Muscle layer of colon (tissue), 2 donors: Measurements from ENCODE around the gene ADNP.

Experiments
- H3K27ac ChIP-seq: one replicate; pipeline ENCODE4 v1.7.0; 2013; ENCODE audit warnings: low read depth, mild to moderate bottlenecking, low read length, moderate library complexity
- H3K27me3 ChIP-seq, 2 donors: one replicate each; pipeline ENCODE4 v1.7.0; 2013; ENCODE audit warnings: low read length in 2 of 2, mild to moderate bottlenecking in 2 of 2; ENCODE audit not compliant: insufficient read depth in 2 of 2, control insufficient read depth in 1 of 2
- H3K36me3 ChIP-seq: one replicate; pipeline ENCODE4 v1.7.0; 2013; ENCODE audit warnings: mild to moderate bottlenecking, low read length; ENCODE audit not compliant: insufficient read depth
- H3K4me1 ChIP-seq: one replicate; pipeline ENCODE4 v1.7.0; 2013; ENCODE audit warnings: mild to moderate bottlenecking, low read length; ENCODE audit not compliant: insufficient read depth
- H3K4me3 ChIP-seq, 2 donors: one replicate each; pipeline ENCODE4 v1.7.0; 2013; ENCODE audit warnings: low read length in 2 of 2, low read depth in 1 of 2, mild to moderate bottlenecking in 1 of 2, moderate library complexity in 1 of 2
- H3K9ac ChIP-seq: one replicate; pipeline ENCODE4 v1.7.0; 2013; ENCODE audit warnings: low read length
- H3K9me3 ChIP-seq: one replicate; pipeline ENCODE4 v1.7.0; 2013; ENCODE audit warnings: mild to moderate bottlenecking, low read length
- donor health status: abdominal sarcoma.
- donor health status: Adenocarcinoma of cecum.

The ADNP gene

GRCh38 chr20:50958615-50959542 lies 27.6 kb upstream of the ADNP start, which contains the start of gene MOCS3:
MOCS3 (plus strand) TSS chr20:50958818; CDS start chr20:50958843, 25 bp downstream.
- Histone ChIP-seq H3K36me3 (peaks cover 5% of the 10 kb centered on the region), H3K4me1 (peaks cover 27% of the 10 kb centered on the region), H3K27ac (peak within 1 kb of the TSS; percentile 92), H3K4me3 (peak within 1 kb of the TSS; percentile 77 to 87), H3K27me3 (no peaks in the 10 kb centered on the region), H3K9ac (peak within 1 kb of the TSS; percentile 96), H3K9me3 (no peaks in the 10 kb centered on the region)

GRCh38 chr20:50957798-50958614 lies 26.8 kb upstream of the ADNP start, which contains the start of gene DPM1:
DPM1 (minus strand) TSS chr20:50958532; CDS start chr20:50958523, 9 bp downstream.
- Histone ChIP-seq H3K36me3 (peaks cover 5% of the 10 kb centered on the region), H3K27me3 (no peaks in the 10 kb centered on the region), H3K4me1 (peaks cover 27% of the 10 kb centered on the region), H3K9ac (peak within 1 kb of the TSS; percentile 96), H3K27ac (peak within 1 kb of the TSS; percentile 92), H3K9me3 (no peaks in the 10 kb centered on the region), H3K4me3 (peak within 1 kb of the TSS; percentile 77 to 87)

GRCh38 chr20:50957276-50957675 lies 26.0 kb upstream of the ADNP start:
- peaks cover 5% of the 10 kb centered on the region for H3K36me3 ChIP-seq
- H3K27ac ChIP-seq: no peak overlapping the region
- H3K4me3 ChIP-seq: peak overlapping the region; percentile 77 to 87
- H3K4me1 ChIP-seq: peaks cover 27% of the 10 kb centered on the region
- peak overlapping the region; percentile 96 for H3K9ac ChIP-seq
- no peaks in the 10 kb centered on the region for H3K27me3 ChIP-seq
- no peaks in the 10 kb centered on the region for H3K9me3 ChIP-seq

GRCh38 chr20:50953821-50954220 lies 22.6 kb upstream of the ADNP start:
- Histone ChIP-seq H3K9ac (no peak overlapping the region), H3K27me3 (no peaks in the 10 kb centered on the region)

GRCh38 chr20:50953196-50953595 lies 22.0 kb upstream of the ADNP start:
- Histone ChIP-seq H3K36me3 (peaks cover 17% of the 10 kb centered on the region), H3K4me3 (no peak overlapping the region), H3K9me3 (no peaks in the 10 kb centered on the region), H3K27ac (no peak overlapping the region), H3K9ac (no peak overlapping the region), H3K27me3 (no peaks in the 10 kb centered on the region), H3K4me1 (peaks cover 15% of the 10 kb centered on the region)

More at GRCh38 chr20:50953821-50954220, 22.6 kb upstream of the ADNP start:
- Histone ChIP-seq H3K36me3 (peaks cover 13% of the 10 kb centered on the region), H3K4me1 (peaks cover 15% of the 10 kb centered on the region), H3K9me3 (no peaks in the 10 kb centered on the region), H3K4me3 (no peak overlapping the region), H3K27ac (no peak overlapping the region)

GRCh38 chr20:50948132-50948785 lies 17.0 kb upstream of the ADNP start:
- Histone ChIP-seq H3K9ac (no peak overlapping the region), H3K4me1 (no peaks in the 10 kb centered on the region), H3K36me3 (peaks cover 54% of the 10 kb centered on the region), H3K27ac (no peak overlapping the region), H3K9me3 (no peaks in the 10 kb centered on the region), H3K4me3 (no peak overlapping the region), H3K27me3 (no peaks in the 10 kb centered on the region)

GRCh38 chr20:50943069-50943468 lies 11.8 kb upstream of the ADNP start:
- H3K27me3 ChIP-seq: no peaks in the 10 kb centered on the region
- H3K9me3 ChIP-seq: no peaks in the 10 kb centered on the region
- H3K36me3 ChIP-seq: peaks cover 73% of the 10 kb centered on the region
- H3K4me1 ChIP-seq: no peaks in the 10 kb centered on the region
- H3K27ac ChIP-seq: no peak overlapping the region
- H3K4me3 ChIP-seq: no peak overlapping the region
- no peak overlapping the region for H3K9ac ChIP-seq

GRCh38 chr20:50933589-50933988 lies 2.4 kb upstream of the ADNP start:
- peaks cover 17% of the 10 kb centered on the region for H3K36me3 ChIP-seq
- no peak overlapping the region for H3K4me3 ChIP-seq
- H3K9me3 ChIP-seq: no peaks in the 10 kb centered on the region
- H3K27ac ChIP-seq: no peak overlapping the region
- no peaks in the 10 kb centered on the region for H3K27me3 ChIP-seq
- peaks cover 15% of the 10 kb centered on the region for H3K4me1 ChIP-seq
- H3K9ac ChIP-seq: no peak overlapping the region

GRCh38 chr20:50932691-50933280 lies 1.5 kb upstream of the ADNP start:
- Histone ChIP-seq H3K4me3 (no peak overlapping the region), H3K4me1 (peaks cover 23% of the 10 kb centered on the region), H3K27me3 (no peaks in the 10 kb centered on the region), H3K9ac (no peak overlapping the region), H3K27ac (no peak overlapping the region), H3K36me3 (peaks cover 21% of the 10 kb centered on the region), H3K9me3 (no peaks in the 10 kb centered on the region)

GRCh38 chr20:50932016-50932485 lies 814 bp upstream of the ADNP start:
- no peaks in the 10 kb centered on the region for H3K27me3 ChIP-seq
- peaks cover 21% of the 10 kb centered on the region for H3K36me3 ChIP-seq
- H3K4me3 ChIP-seq: peak overlapping the region; percentile 41 to 50
- no peaks in the 10 kb centered on the region for H3K9me3 ChIP-seq
- peak overlapping the region; percentile 98 for H3K27ac ChIP-seq
- H3K4me1 ChIP-seq: peaks cover 28% of the 10 kb centered on the region
- H3K9ac ChIP-seq: peak overlapping the region; percentile 11
